ENCODE results near the gene TRAPPC3.
A peak's percentile ranks its signal among the peaks of the same experiment; 100 is the strongest.
"Not testable (repeated sequence)": the region's sequence is repeated elsewhere in the genome, so short reads cannot be mapped to it uniquely, and the experiment has no call there.

TRAPPC3 gene

GRCh38 chr1:36162680-36163239 is 13.5 kb upstream of the TRAPPC3 start:
- H3K27me3 ChIP-seq (ENCODE audit: control insufficient read depth, insufficient read depth, low read length): no peaks in the 10 kb centered on the region
- H3K9ac ChIP-seq (ENCODE audit: low read length): peak overlapping the region; percentile 60
- no peak overlapping the region for H3K4me3 ChIP-seq (ENCODE audit: low read length)
- H3K36me3 ChIP-seq (ENCODE audit: control insufficient read depth, insufficient read depth, low read length): no peaks in the 10 kb centered on the region
- H3K4me1 ChIP-seq (ENCODE audit: control insufficient read depth, insufficient read depth, low read length): peaks cover 47% of the 10 kb centered on the region
- no peaks in the 10 kb centered on the region for H3K9me3 ChIP-seq (ENCODE audit: control insufficient read depth, low read length)

GRCh38 chr1:36161641-36162531 is 12.6 kb upstream of the TRAPPC3 start:
- Histone ChIP-seq H3K9me3 (ENCODE audit: control insufficient read depth, low read length) (no peaks in the 10 kb centered on the region), H3K27me3 (ENCODE audit: control insufficient read depth, insufficient read depth, low read length) (no peaks in the 10 kb centered on the region), H3K4me3 (ENCODE audit: low read length) (peak overlapping the region; percentile 12), H3K9ac (ENCODE audit: low read length) (peak overlapping the region; percentile 60), H3K4me1 (ENCODE audit: control insufficient read depth, insufficient read depth, low read length) (peaks cover 50% of the 10 kb centered on the region), H3K36me3 (ENCODE audit: control insufficient read depth, insufficient read depth, low read length) (no peaks in the 10 kb centered on the region)

GRCh38 chr1:36160949-36161485 is 11.7 kb upstream of the TRAPPC3 start:
- H3K4me3 ChIP-seq (ENCODE audit: low read length): no peak overlapping the region
- H3K9me3 ChIP-seq (ENCODE audit: control insufficient read depth, low read length): no peaks in the 10 kb centered on the region
- no peaks in the 10 kb centered on the region for H3K36me3 ChIP-seq (ENCODE audit: control insufficient read depth, insufficient read depth, low read length)
- H3K4me1 ChIP-seq (ENCODE audit: control insufficient read depth, insufficient read depth, low read length): peaks cover 50% of the 10 kb centered on the region
- peak overlapping the region; percentile 60 for H3K9ac ChIP-seq (ENCODE audit: low read length)
- H3K27me3 ChIP-seq (ENCODE audit: control insufficient read depth, insufficient read depth, low read length): no peaks in the 10 kb centered on the region

GRCh38 chr1:36160388-36160948 is 11.2 kb upstream of the TRAPPC3 start:
- H3K4me1 ChIP-seq (ENCODE audit: control insufficient read depth, insufficient read depth, low read length): peaks cover 51% of the 10 kb centered on the region
- no peaks in the 10 kb centered on the region for H3K9me3 ChIP-seq (ENCODE audit: control insufficient read depth, low read length)
- no peak overlapping the region for H3K4me3 ChIP-seq (ENCODE audit: low read length)
- no peaks in the 10 kb centered on the region for H3K27me3 ChIP-seq (ENCODE audit: control insufficient read depth, insufficient read depth, low read length)
- no peaks in the 10 kb centered on the region for H3K36me3 ChIP-seq (ENCODE audit: control insufficient read depth, insufficient read depth, low read length)
- H3K9ac ChIP-seq (ENCODE audit: low read length): peak overlapping the region; percentile 60

- no peak overlapping the region for H3K9ac ChIP-seq (ENCODE audit: low read length)
- H3K4me3 ChIP-seq (ENCODE audit: low read length): no peak overlapping the region
- peaks cover 57% of the 10 kb centered on the region for H3K4me1 ChIP-seq (ENCODE audit: control insufficient read depth, insufficient read depth, low read length)
- H3K36me3 ChIP-seq (ENCODE audit: control insufficient read depth, insufficient read depth, low read length): no peaks in the 10 kb centered on the region
- no peaks in the 10 kb centered on the region for H3K27me3 ChIP-seq (ENCODE audit: control insufficient read depth, insufficient read depth, low read length)
- no peaks in the 10 kb centered on the region for H3K9me3 ChIP-seq (ENCODE audit: control insufficient read depth, low read length)
Observed at GRCh38 chr1:36159614-36160387, 10.5 kb upstream of the TRAPPC3 start.

- H3K9ac ChIP-seq (ENCODE audit: low read length): not testable (repeated sequence)
Observed at GRCh38 chr1:36158827-36159252, 9.6 kb upstream of the TRAPPC3 start.

GRCh38 chr1:36157973-36158826 is 8.9 kb upstream of the TRAPPC3 start:
- Histone ChIP-seq H3K4me1 (ENCODE audit: control insufficient read depth, insufficient read depth, low read length) (peaks cover 59% of the 10 kb centered on the region), H3K27me3 (ENCODE audit: control insufficient read depth, insufficient read depth, low read length) (no peaks in the 10 kb centered on the region), H3K9me3 (ENCODE audit: control insufficient read depth, low read length) (no peaks in the 10 kb centered on the region), H3K36me3 (ENCODE audit: control insufficient read depth, insufficient read depth, low read length) (no peaks in the 10 kb centered on the region), H3K4me3 (ENCODE audit: low read length) (no peak overlapping the region), H3K9ac (ENCODE audit: low read length) (peak overlapping the region; percentile 83)

More at GRCh38 chr1:36158827-36159252, 9.6 kb upstream of the TRAPPC3 start:
- not testable (repeated sequence) for H3K4me3 ChIP-seq (ENCODE audit: low read length); H3K36me3 ChIP-seq (ENCODE audit: control insufficient read depth, insufficient read depth, low read length); H3K9me3 ChIP-seq (ENCODE audit: control insufficient read depth, low read length); H3K27me3 ChIP-seq (ENCODE audit: control insufficient read depth, insufficient read depth, low read length)
- peaks cover 62% of the 10 kb centered on the region for H3K4me1 ChIP-seq (ENCODE audit: control insufficient read depth, insufficient read depth, low read length)

- Histone ChIP-seq H3K4me1 (ENCODE audit: control insufficient read depth, insufficient read depth, low read length) (peaks cover 50% of the 10 kb centered on the region), H3K9ac (ENCODE audit: low read length) (peak overlapping the region; percentile 83), H3K9me3 (ENCODE audit: control insufficient read depth, low read length) (no peaks in the 10 kb centered on the region), H3K27me3 (ENCODE audit: control insufficient read depth, insufficient read depth, low read length) (no peaks in the 10 kb centered on the region), H3K36me3 (ENCODE audit: control insufficient read depth, insufficient read depth, low read length) (no peaks in the 10 kb centered on the region), H3K4me3 (ENCODE audit: low read length) (peak overlapping the region; percentile 82)
Observed at GRCh38 chr1:36157115-36157903, 8.0 kb upstream of the TRAPPC3 start.

- no peaks in the 10 kb centered on the region for H3K27me3 ChIP-seq (ENCODE audit: control insufficient read depth, insufficient read depth, low read length)
- no peaks in the 10 kb centered on the region for H3K9me3 ChIP-seq (ENCODE audit: control insufficient read depth, low read length)
- peak overlapping the region; percentile 82 for H3K4me3 ChIP-seq (ENCODE audit: low read length)
- H3K4me1 ChIP-seq (ENCODE audit: control insufficient read depth, insufficient read depth, low read length): peaks cover 48% of the 10 kb centered on the region
- H3K9ac ChIP-seq (ENCODE audit: low read length): peak overlapping the region; percentile 83
- H3K36me3 ChIP-seq (ENCODE audit: control insufficient read depth, insufficient read depth, low read length): no peaks in the 10 kb centered on the region
Observed at GRCh38 chr1:36156329-36157114, 7.2 kb upstream of the TRAPPC3 start.
